Stimulated activated CD4-positive, alpha-beta T cell treated with anti-CD3 and anti-CD28 coated beads, Interleukin-1b, Interleukin-23, amount 100 ng/mL, for 24 hours (primary cell): ENCODE data around the gene RBFOX1.
"Not testable (repeated sequence)": the region's sequence is repeated elsewhere in the genome, so short reads cannot be mapped to it uniquely, and the experiment has no call there.

ENCODE experiments used
- DNase-seq, 4 experiments: peaks; one replicate each; pipeline ENCODE4 v3.0.0-alpha.2; 2020; ENCODE audit warnings: low read depth in 4 of 4, low spot score in 1 of 4

Gene RBFOX1

GRCh38 chr16:7456211-7456610 lies 123.6 kb downstream of the RBFOX1 start:
- no peak for DNase-seq

DNA sequence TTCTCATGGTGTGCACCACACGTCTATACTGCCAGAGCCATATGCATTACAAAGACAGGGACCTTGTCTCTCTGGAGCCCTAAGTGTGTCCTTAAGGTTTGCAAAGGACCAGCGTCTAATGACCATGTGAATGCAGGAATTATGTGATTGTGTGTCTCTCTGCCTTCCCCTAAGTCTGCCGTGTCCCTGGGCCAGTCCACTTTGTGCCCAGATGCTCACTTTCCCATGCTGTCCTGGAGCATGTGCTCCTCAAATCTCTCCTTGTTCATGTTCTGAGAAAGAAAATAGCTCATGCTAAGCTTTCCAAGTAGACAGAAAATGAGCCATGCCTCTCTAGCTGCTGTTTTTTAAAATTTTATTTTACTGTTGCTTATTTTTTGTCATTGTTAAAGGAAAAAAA lies 125.5 kb downstream of the RBFOX1 start:
- no peak for DNase-seq

- DNase-seq = no peak
Measured at GRCh38 chr16:7470344-7470743, 137.7 kb downstream of the RBFOX1 start.

GRCh38 chr16:7471268-7471667 lies 138.6 kb downstream of the RBFOX1 start:
- no peak for DNase-seq

GRCh38 chr16:7482032-7482431 lies 149.4 kb downstream of the RBFOX1 start:
- DNase-seq = no peak

GRCh38 chr16:7482596-7483290 lies 150.1 kb downstream of the RBFOX1 start:
- no peak for DNase-seq

GRCh38 chr16:7487574-7488323 lies 155.1 kb downstream of the RBFOX1 start:
- no peak for DNase-seq

DNA sequence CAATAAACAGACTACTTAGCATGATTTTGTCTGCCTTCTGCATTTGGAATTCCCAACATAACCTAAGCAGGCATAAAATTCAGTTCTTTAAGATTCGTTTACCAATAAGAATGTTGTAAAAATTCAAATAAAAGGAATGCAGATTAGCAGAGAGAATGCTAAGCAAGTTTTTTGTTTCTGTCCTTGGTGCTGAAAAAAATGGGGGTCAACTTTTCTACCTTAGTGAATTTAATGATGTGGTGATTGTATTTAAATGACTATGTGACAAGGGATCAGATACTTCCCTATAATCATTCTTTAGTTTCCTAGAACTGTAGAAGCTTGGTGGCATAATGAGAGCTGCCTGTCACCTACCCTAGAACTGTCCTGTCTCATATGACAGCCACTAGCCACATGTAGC lies 159.5 kb downstream of the RBFOX1 start:
- no peak for DNase-seq

GRCh38 chr16:7493133-7493532 lies 160.5 kb downstream of the RBFOX1 start:
- no peak for DNase-seq

GRCh38 chr16:7497691-7498090 lies 165.0 kb downstream of the RBFOX1 start:
- DNase-seq = no peak

DNA sequence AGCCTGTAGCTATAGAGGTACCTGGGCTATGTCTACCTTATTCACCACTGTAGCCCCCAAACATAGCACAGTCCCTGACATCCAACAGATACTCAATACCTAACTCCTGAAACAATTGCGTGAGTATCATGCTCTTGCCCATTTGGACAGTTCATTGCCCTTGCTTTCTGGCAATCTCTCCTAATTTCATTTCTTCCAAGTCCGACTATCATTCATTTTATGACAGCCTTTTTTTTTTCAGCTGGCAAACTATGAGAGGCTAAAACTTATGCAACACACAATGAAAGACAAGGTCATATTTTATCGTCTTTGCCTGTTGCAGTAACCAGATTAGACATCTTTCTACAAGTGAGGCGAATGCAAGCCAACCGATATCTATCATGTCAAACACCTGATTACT lies 169.2 kb downstream of the RBFOX1 start:
- no peak for DNase-seq

- DNase-seq = not testable (repeated sequence)
Measured at GRCh38 chr16:7502591-7503157, 170.0 kb downstream of the RBFOX1 start.

DNA sequence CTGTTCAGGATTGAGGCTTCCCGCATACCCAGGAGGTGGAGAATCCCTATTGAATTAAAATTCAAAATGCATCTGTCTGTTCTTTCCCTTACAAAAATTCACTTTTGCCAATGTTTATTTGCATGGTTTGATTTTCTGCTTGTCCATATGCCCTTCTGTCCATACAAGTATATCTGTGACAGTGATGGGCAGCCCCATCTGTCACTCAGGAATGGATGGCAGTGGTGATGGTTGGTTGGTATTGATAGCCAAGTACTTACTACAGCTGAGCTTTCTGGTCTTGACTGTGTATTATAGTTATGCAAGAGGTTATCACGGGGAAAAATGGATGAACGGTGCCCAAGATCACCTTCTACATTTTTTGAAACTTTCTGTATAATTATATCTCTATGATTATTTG lies 171.0 kb downstream of the RBFOX1 start:
- no peak for DNase-seq

DNA sequence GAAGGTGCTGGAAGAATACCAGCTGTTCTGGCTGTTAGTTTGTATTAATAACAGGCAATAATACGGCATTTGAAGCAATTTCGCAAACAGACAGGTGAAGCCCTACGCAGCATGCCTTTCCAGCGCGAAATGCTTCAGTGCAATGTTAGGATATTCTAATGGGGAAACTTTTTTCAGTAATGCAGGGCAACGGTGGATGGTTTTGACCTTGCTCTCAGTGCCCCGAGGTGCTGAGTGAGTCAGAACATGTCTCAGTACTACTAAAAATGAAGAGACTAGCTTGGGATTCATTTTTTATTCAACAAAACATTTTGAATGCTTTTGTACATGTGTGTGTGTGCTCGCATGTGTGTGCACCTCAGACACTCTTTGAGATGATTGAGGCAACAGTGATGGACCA lies 172.2 kb downstream of the RBFOX1 start:
- no peak for DNase-seq

DNA sequence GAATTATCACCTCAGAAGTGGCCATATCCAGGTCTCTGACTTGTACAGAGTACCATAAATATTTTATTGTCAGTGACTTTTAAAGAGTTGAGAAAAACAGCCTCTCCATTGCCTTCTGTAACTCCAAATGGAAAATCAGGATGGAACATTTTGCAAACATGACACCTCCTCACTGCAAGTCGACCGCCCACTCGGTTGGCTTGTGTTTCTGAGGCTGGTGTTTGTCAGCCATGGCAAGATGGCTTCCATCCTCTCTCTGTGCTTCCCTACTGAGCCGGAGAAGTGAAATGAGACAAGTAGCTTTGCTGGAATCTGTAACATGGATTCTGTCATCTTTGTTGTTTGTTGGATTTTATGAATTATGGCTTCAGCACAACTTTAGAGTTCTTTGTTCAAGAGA lies 172.8 kb downstream of the RBFOX1 start:
- no peak for DNase-seq

- no peak for DNase-seq
Measured at GRCh38 chr16:7506363-7506762, 173.7 kb downstream of the RBFOX1 start.

DNA sequence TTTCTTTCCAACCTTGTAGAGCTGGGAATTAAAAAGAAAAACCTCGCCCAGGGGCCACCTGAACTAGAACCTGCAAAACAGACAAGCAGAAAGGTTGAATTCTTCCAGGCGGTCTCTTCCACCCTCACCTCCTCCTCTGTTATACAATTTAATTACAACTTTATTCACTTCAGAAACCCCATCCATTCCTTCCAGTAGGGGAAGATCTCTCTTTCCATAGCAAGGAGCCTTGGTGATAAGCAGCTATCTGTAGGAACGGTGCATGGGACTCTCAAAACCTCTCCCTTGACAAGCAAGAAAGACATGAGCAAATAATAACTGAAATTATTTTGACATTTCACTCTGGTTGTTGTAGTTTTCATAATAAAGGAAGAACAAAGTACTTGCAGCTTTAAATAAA lies 176.0 kb downstream of the RBFOX1 start:
- no peak for DNase-seq

- DNase-seq = no peak
Measured at GRCh38 chr16:7509963-7510601, 177.4 kb downstream of the RBFOX1 start.

- no peak for DNase-seq
Measured at GRCh38 chr16:7511549-7512260, 179.1 kb downstream of the RBFOX1 start.

DNA sequence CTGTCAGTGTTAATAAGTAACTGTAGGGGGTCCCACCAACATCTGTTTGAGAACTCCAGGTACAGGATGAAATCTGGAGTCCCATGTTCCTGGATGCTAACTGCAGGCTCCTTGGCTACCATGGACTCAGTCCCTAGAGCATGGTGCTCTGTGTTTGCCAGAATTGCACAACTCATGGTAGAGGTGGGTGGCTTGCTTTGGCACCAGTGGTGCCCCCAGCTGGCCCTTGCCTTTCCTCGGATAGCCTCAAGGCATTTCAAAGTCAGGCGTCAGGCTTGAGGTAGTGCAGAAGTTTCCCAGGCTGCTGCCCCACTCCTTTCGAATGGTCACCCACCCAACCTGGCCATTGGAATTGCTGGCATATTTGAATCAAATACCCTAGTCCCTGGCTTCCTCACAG lies 179.9 kb downstream of the RBFOX1 start:
- no peak for DNase-seq

- DNase-seq = no peak
Measured at GRCh38 chr16:7513429-7513828, 180.8 kb downstream of the RBFOX1 start.
